Vagina (tissue), 2 donors: ENCODE data around the gene GALNT2. TPM values are rescaled to one million over a fixed set of nuclear protein-coding genes. Genes with fewer than 3 reads are reported as not detected.

Experiments
- DNase-seq, 2 donors: peaks; one replicate each; pipeline ENCODE4 v3.0.0-alpha.2; 2017; ENCODE audit errors: extremely low spot score in 2 of 2
- H3K27ac ChIP-seq: fragments of 200-600 bp; sonication (generic); one replicate; pipeline ENCODE4 v1.5.1; 2019
- H3K27me3 ChIP-seq: fragments of 200-600 bp; sonication (generic); one replicate; pipeline ENCODE4 v1.5.1; 2019
- H3K36me3 ChIP-seq, 2 donors: fragments of 200-600 bp; sonication (generic); one replicate each; pipeline ENCODE4 v1.5.1; 2017 to 2019
- H3K4me1 ChIP-seq: fragments of 200-600 bp; sonication (generic); one replicate; pipeline ENCODE4 v1.5.1; 2019
- H3K4me3 ChIP-seq, 2 donors: fragments of 200-600 bp; sonication (generic); 1 replicate in 1 of 2; 2 replicates in 1 of 2; pipeline ENCODE4 v1.5.1; 2016 to 2019
- H3K9me3 ChIP-seq: fragments of 200-600 bp; sonication (generic); one replicate; pipeline ENCODE4 v1.5.1; 2019
- CTCF ChIP-seq, 3 experiments: fragments of 450-650 bp in 2 of 3; fragments of 200-600 bp in 1 of 3; sonication (generic) in 1 of 3; IDR thresholded peaks; one replicate each; pipeline ENCODE4 v1.5.1; 2017 to 2019; ENCODE audit warnings: antibody characterized with exemption in 3 of 3, mild to moderate bottlenecking in 2 of 3, moderate library complexity in 2 of 3
- POLR2A ChIP-seq, 2 donors: fragments of 450-650 bp; IDR thresholded peaks; one replicate each; pipeline ENCODE4 v1.6.1; 2017; ENCODE audit warnings: antibody characterized with exemption in 2 of 2, mild to moderate bottlenecking in 2 of 2, moderate library complexity in 2 of 2
- POLR2AphosphoS5 ChIP-seq, 2 donors: sonication (generic); formaldehyde crosslinking; IDR thresholded peaks; one replicate each; pipeline ENCODE4 v1.9.0; 2017; ENCODE audit warnings: antibody characterized with exemption in 2 of 2, mild to moderate bottlenecking in 2 of 2, low read depth in 1 of 2; ENCODE audit not compliant: insufficient read depth in 1 of 2
- intact Hi-C: fragments of 100-400 bp; cut with DNase I; formaldehyde crosslinking; loops from one replicate; pipeline ENCODE4 v1.15.1; 2023
- total RNA-seq: library from RNA; depleted of rRNA; stranded (reverse); fragments of >200 nt; gene quantifications from one replicate; pipeline ENCODE4 v1.2.3, GENCODE V29; 2016

Gene GALNT2
- total RNA-seq, 1 donor from 2014 or later: 51.6 TPM

- Histone ChIP-seq H3K27me3 (no peaks in the 10 kb centered on the region), H3K36me3 (no peaks in the 10 kb centered on the region), H3K4me3 (no peak overlapping the region), H3K4me1 (no peaks in the 10 kb centered on the region), H3K27ac (no peak overlapping the region), H3K9me3 (no peaks in the 10 kb centered on the region)
- DNase-seq: no peak
- intact Hi-C loops: loop anchor here (2.0 kb wide), 1 partner anchor 655 kb away; no protein-coding TSS in a partner anchor
- TF ChIP-seq POLR2AphosphoS5 (IDR thresholded peaks at IDR 0.05; ENCODE audit: insufficient read depth in 1 of 2, low read depth in 1 of 2): no peak
- no peak for TF ChIP-seq POLR2A (IDR thresholded peaks at IDR 0.05)
- no peak for TF ChIP-seq CTCF (IDR thresholded peaks at IDR 0.05)
Measured at GRCh38 chr1:230313453-230314141, 246.6 kb downstream of the GALNT2 start.

- Histone ChIP-seq H3K27ac (no peak overlapping the region), H3K27me3 (no peaks in the 10 kb centered on the region), H3K4me1 (no peaks in the 10 kb centered on the region), H3K9me3 (no peaks in the 10 kb centered on the region), H3K36me3 (no peaks in the 10 kb centered on the region), H3K4me3 (no peak overlapping the region)
- DNase-seq: no peak
- intact Hi-C loops: no loop called here
- TF ChIP-seq POLR2AphosphoS5 (IDR thresholded peaks at IDR 0.05; ENCODE audit: insufficient read depth in 1 of 2, low read depth in 1 of 2): no peak
- TF ChIP-seq CTCF (IDR thresholded peaks at IDR 0.05): no peak
- no peak for TF ChIP-seq POLR2A (IDR thresholded peaks at IDR 0.05)
Measured at GRCh38 chr1:230314142-230314470, 247.1 kb downstream of the GALNT2 start.

- H3K27me3 ChIP-seq: no peaks in the 10 kb centered on the region
- H3K27ac ChIP-seq: no peak overlapping the region
- intact Hi-C loops: no loop called here
- TF ChIP-seq CTCF (IDR thresholded peaks at IDR 0.05): no peak
- no peak for TF ChIP-seq POLR2AphosphoS5 (IDR thresholded peaks at IDR 0.05; ENCODE audit: insufficient read depth in 1 of 2, low read depth in 1 of 2)
- TF ChIP-seq POLR2A (IDR thresholded peaks at IDR 0.05): no peak
- no peaks in the 10 kb centered on the region for H3K36me3 ChIP-seq
- H3K4me1 ChIP-seq: no peaks in the 10 kb centered on the region
- no peak for DNase-seq
- H3K4me3 ChIP-seq: no peak overlapping the region
- H3K9me3 ChIP-seq: no peaks in the 10 kb centered on the region
Measured at GRCh38 chr1:230315099-230315498, 248.1 kb downstream of the GALNT2 start.

GRCh38 chr1:230316864-230317745 is 250.1 kb downstream of the GALNT2 start:
- H3K4me3 ChIP-seq: no peak overlapping the region
- no peaks in the 10 kb centered on the region for H3K4me1 ChIP-seq
- no peaks in the 10 kb centered on the region for H3K36me3 ChIP-seq
- DNase-seq: no peak
- no peaks in the 10 kb centered on the region for H3K27me3 ChIP-seq
- no peaks in the 10 kb centered on the region for H3K9me3 ChIP-seq
- TF ChIP-seq CTCF (IDR thresholded peaks at IDR 0.05): no peak
- TF ChIP-seq POLR2A (IDR thresholded peaks at IDR 0.05): no peak
- no peak for TF ChIP-seq POLR2AphosphoS5 (IDR thresholded peaks at IDR 0.05; ENCODE audit: insufficient read depth in 1 of 2, low read depth in 1 of 2)
- H3K27ac ChIP-seq: no peak overlapping the region
- intact Hi-C loops: no loop called here
